Dermis blood vessel endothelial cell (primary cell): ENCODE measurements around the gene TRIM5. TPM values are rescaled to one million over a fixed set of nuclear protein-coding genes. Genes with fewer than 3 reads are reported as not detected.
"Not testable (repeated sequence)": the region's sequence is repeated elsewhere in the genome, so short reads cannot be mapped to it uniquely, and the experiment has no call there.

ENCODE experiments used
- DNase-seq: peaks from one replicate; pipeline ENCODE4 v3.0.0; 2010
- total RNA-seq: library from RNA; depleted of rRNA; stranded (reverse); fragments of >200 nt; gene quantifications from 2 replicates; pipeline ENCODE4 v1.2.3, GENCODE V29; 2014

The TRIM5 gene
- total RNA-seq, result 83.0 and 86.6 TPM in 2 replicates

- peak; percentile 99 for DNase-seq
Measured at GRCh38 chr11:5684646-5685362, at the start of gene TRIM5. TRIM5 (minus strand) TSS chr11:5685074; CDS start chr11:5680177, 4,897 bp downstream.

GRCh38 chr11:5727691-5728090 lies 42.8 kb upstream of the TRIM5 start:
- no peak for DNase-seq

GRCh38 chr11:5726351-5726750 lies 41.5 kb upstream of the TRIM5 start:
- no peak for DNase-seq

- no peak for DNase-seq
Measured at GRCh38 chr11:5722622-5723021, 37.7 kb upstream of the TRIM5 start.

GRCh38 chr11:5719703-5720495 lies 35.0 kb upstream of the TRIM5 start:
- DNase-seq, result no peak

- not testable (repeated sequence) for DNase-seq
Measured at GRCh38 chr11:5716518-5716917, 31.6 kb upstream of the TRIM5 start.

- no peak for DNase-seq
Measured at GRCh38 chr11:5713695-5714094, 28.8 kb upstream of the TRIM5 start.

GRCh38 chr11:5712507-5712906 lies 27.6 kb upstream of the TRIM5 start:
- peak; percentile 36 for DNase-seq

GRCh38 chr11:5705688-5706087 lies 20.8 kb upstream of the TRIM5 start:
- DNase-seq, result no peak

GRCh38 chr11:5703741-5704536 lies 19.1 kb upstream of the TRIM5 start:
- no peak for DNase-seq

GRCh38 chr11:5701055-5701577 lies 16.2 kb upstream of the TRIM5 start:
- no peak for DNase-seq

GRCh38 chr11:5700421-5701054 lies 15.7 kb upstream of the TRIM5 start:
- DNase-seq, result no peak

- DNase-seq, result no peak
Measured at GRCh38 chr11:5698281-5698680, 13.4 kb upstream of the TRIM5 start.

- no peak for DNase-seq
Measured at GRCh38 chr11:5696210-5696609, 11.3 kb upstream of the TRIM5 start.

GRCh38 chr11:5695580-5695979 lies 10.7 kb upstream of the TRIM5 start:
- no peak for DNase-seq

GRCh38 chr11:5694642-5695041 lies 9.8 kb upstream of the TRIM5 start:
- DNase-seq, result no peak

- DNase-seq, result no peak
Measured at GRCh38 chr11:5691964-5692361, 7.1 kb upstream of the TRIM5 start.

GRCh38 chr11:5691238-5691963 lies 6.5 kb upstream of the TRIM5 start:
- not testable (repeated sequence) for DNase-seq

- peak; percentile 14 for DNase-seq
Measured at GRCh38 chr11:5690736-5691135, 5.9 kb upstream of the TRIM5 start.

GRCh38 chr11:5690216-5690615 lies 5.3 kb upstream of the TRIM5 start:
- DNase-seq, result peak; percentile 27

- DNase-seq, result peak; percentile 67
Measured at GRCh38 chr11:5689551-5689983, 4.7 kb upstream of the TRIM5 start, which contains the start of gene TRIM22. TRIM22 (plus strand) TSS chr11:5689790; CDS start chr11:5696233, 6,443 bp downstream.

GRCh38 chr11:5688482-5688881 lies 3.6 kb upstream of the TRIM5 start:
- DNase-seq, result no peak
